Fibroblast of gingiva (primary cell): ENCODE data around the gene MIEF2.
"Not testable (repeated sequence)": the region's sequence is repeated elsewhere in the genome, so short reads cannot be mapped to it uniquely, and the experiment has no call there.

Source experiments
- DNase-seq: peaks from one replicate; pipeline ENCODE4 v3.0.0-alpha.2; 2011; ENCODE audit warnings: low read depth

Gene MIEF2

DNA sequence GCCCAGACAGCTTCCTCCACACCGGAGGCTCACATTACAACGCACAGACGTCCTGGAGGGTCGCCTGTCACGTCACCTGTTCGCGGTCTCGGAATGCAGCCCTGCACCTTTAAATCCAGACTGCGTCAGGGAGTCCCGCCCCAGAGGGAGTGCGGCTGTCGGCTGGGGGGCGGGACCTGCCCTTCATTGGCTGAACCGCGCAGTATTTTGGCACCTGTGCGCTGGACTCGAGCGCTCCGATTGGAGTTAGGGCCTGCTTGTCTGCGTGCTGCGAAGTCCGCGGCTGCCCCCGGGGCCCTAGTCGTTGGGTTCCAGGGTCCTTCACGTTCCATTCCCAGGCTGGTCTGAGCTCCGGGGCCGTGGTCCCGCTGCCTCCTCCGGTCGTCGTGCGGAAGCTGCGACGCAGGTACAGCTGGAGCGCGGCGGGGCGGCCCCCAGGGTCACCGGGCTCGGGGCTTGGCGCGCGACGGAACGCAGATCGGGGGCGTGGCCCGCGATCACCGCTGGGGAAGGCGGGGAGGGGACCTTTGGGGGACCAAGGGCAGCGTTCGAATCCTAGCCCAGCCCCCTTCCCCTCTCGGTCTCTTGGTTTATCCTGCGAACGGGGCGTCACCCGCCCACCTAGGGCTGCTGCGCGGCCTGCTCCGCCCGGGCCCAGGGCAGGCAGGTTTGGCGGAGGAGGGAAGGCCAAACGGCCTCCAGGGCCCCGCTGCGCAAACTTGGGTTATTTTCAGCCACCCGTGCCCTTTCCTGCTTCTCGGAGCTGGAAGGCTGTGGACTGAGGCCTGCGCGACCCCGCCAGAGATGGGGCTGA lies at the start of gene MIEF2:
Gene MIEF2, plus strand, starts transcription at position 331 of the 814 bp plus-strand sequence. CDS start 2,059 bp downstream, outside the sequence.
- peak; percentile 93 for DNase-seq

DNA sequence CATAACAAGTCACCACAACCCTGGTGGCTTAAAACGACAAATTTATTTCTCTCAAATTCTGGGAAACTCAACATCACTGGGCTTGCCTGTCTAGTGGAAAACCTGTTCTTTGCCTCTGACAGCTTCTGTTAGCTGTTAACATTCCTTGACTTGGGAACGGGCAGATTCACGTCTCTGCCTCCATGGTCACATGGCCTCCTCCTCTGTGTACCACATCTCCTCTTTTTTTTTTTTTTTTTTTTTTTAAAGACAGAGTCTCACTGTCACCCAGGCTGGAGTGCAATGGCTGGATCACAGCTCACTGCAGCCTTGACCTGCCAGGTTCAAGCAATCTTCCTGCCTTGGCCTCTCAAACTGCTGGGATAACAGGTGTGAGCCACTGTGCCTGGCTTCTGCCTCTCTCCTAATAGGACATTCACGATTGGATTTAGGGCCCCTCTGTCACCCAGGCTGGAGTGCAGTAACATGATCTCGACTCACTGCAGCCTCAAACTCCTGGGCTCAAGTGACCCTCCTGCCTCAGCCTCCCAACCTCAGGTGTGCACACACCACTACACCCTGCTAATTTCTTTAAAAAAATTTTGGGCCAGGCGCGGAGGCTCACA lies 46.7 kb upstream of the MIEF2 start:
- no peak for DNase-seq

- not testable (repeated sequence) for DNase-seq
These were observed 43.6 kb upstream of the MIEF2 start for GRCh38 chr17:18216906-18217305.

DNA sequence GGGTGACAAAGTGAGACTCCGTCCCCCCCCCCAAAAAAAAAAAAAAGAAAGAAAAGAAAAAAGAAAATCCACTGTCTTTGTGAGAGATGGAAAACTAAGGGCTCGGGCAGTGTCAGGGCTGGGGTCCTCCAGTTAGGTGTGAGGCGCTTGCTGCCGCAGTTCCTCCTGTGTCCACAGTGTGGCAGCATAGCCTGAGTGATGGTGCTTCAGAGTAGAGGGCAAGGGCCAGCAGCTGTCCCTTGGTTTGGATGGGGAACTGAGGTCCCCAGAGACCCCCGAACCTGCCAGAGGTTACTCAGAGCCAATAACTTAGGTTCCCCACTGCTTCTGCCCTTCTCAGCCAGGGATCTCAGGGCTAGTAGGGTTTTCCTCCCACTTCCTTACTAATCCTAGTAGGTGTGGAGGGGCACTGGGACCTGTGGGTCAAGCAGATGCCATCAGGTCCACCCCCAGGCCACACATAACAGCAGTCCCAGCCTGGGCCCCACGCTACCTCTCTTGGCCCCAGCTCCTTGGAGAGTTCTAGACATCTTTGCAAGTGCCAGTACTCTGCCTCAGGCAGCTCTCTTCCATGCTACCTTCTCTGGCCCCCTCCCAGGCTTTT lies 42.9 kb upstream of the MIEF2 start:
- peak; percentile 39 for DNase-seq

GRCh38 chr17:18218756-18219415 lies 41.6 kb upstream of the MIEF2 start:
- DNase-seq: peak; percentile 47

GRCh38 chr17:18224053-18224386 lies 36.4 kb upstream of the MIEF2 start:
- no peak for DNase-seq

GRCh38 chr17:18224387-18225120 lies 35.9 kb upstream of the MIEF2 start:
- DNase-seq: no peak

- peak; percentile 94 for DNase-seq
These were observed 35.3 kb upstream of the MIEF2 start, which contains the start of gene LLGL1 for GRCh38 chr17:18225121-18225641. Gene LLGL1 (plus strand): TSS chr17:18225635. CDS start chr17:18225683, 48 bp downstream.

DNA sequence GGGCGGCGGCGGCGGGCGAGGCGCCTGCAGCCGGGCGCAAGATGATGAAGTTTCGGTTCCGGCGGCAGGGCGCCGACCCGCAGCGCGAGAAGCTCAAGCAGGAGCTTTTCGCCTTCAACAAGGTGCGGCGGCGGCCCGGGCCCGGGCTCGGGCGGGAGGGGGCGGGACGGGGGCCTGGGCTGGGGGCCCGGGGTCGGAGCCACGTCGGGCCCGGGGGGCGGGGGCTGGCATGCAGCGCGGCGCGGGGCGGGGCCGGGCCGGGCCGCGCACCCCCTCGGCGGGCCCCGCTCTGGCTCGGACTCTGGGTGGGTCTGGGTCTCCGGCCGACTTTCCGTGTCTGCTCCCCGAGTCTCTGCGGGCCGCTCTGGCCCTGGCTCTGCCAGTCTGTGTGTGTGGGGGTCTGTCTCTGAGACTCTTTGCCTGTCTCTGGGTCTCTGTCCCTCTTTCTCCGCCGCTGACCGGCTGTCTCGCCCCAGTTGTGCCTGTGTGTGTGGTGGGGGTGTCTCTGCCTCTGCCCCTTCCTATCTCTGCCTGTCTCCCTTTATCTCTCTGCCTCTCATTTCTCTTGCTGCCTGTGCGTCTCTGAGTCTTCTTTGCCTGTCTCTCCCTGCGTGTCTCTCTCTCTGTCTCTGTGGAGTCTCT lies 34.7 kb upstream of the MIEF2 start:
- no peak for DNase-seq

DNA sequence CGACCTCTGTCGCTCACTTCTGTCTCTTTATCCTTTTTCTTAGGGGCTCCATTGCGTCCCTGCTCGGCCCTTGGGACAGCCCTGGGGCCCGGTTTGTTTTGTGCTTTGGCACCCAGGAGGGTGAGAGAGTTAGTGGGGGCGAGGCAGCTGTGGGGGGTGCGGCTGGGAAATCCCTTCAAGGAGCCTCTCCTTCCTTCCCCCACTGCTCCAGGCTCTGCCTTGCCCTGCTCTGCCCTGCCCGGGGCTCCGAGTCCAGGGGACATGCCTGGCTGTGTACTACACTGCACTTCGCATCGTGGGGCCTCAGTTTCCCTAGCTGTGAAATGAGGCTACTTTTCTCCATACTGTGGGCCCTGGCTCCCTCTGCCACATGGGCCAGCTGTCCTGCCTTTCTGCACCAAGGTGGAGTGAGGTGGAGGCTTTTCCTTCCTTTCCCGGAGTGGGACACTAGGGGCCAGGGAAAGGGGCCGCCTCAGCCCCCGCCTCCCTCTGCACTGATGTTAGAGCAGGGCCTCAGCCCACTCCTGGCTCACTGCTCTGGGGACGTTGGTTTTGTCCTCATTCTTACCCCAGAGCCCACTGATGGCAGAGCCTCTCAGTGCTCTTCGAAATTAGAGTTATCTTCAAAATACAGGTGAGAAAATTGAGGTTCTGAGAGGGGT lies 34.0 kb upstream of the MIEF2 start:
- DNase-seq: no peak

DNA sequence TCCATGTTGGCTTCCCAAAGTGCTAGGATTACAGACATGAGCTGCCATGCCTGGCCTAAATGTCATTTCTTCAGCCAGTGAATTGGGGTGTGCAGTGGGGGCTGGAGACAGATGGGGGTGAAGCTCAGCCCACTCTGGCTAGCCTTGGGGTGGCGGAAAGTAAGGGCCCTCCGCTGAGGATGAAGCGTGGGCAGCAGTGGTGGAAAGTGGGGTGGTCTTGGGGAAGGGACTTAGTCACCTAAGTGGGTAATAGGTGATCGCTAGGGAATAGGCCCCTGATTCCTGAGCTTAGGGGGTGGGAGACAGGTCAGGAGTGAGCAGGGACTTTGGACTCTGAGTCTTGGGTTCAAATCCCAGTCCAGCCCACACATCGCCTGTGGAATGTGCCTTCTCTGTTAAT lies 32.8 kb upstream of the MIEF2 start:
- DNase-seq: no peak

- DNase-seq: no peak
These were observed 32.2 kb upstream of the MIEF2 start for GRCh38 chr17:18228176-18228682.

DNA sequence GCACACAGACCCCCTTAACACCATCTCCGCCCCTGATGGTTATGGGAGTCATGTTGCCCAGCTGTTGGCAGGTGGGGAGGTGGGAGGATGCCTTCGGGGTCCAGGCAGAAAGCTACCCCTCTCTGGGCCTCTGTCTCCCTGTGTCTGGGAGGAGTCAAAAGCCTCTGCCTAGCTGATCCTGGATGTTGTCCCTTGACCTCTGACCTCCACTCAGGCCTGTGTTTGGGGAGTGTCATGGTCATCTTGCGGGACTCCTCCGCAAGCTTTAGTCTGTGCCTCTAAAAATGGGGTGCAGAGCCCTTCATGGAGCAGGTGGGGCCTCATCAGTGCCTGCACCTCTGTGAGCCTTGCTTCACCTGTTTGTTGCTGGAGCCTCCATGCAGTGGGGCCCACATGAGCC lies 31.2 kb upstream of the MIEF2 start:
- DNase-seq: no peak

DNA sequence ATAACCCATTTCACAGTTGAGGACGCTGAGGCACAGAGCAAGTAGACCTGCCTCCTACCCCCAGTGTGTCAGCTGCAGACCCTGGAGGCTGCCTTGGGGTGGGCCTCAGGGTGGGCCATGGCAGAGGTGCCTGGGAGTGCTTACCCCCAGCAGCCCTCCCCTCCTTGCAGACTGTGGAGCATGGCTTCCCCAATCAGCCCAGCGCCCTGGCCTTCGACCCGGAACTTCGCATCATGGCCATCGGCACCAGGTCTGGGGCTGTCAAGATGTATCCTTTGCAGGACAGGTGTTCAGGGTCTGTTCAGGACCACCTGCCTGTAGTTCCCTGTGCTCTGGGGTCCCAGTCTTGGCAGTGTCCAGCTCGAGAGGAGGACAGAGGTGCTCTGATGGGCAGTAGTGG lies 30.7 kb upstream of the MIEF2 start:
- DNase-seq: no peak

- no peak for DNase-seq
These were observed 29.9 kb upstream of the MIEF2 start for GRCh38 chr17:18230288-18231141.

DNA sequence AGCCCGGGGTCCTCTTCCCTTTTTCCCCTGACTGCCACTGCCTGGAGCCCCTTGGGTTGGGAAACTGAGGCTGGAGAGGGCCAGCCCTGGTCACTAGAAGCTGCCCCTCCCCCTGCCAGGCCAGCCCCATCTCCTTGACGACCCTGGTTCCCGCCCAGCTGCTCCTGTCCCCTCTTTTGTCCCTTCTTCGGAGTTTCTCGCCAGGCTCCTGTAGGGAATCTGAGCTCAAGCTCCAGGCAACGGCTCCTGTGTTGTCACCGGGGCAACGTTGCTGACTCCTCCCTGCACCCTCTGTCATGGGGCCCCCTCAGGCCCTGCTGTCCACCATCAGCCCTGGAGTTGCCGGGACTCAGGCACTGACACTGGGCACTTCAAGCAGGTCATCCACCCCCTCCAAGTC lies 29.3 kb upstream of the MIEF2 start:
- DNase-seq: no peak

DNA sequence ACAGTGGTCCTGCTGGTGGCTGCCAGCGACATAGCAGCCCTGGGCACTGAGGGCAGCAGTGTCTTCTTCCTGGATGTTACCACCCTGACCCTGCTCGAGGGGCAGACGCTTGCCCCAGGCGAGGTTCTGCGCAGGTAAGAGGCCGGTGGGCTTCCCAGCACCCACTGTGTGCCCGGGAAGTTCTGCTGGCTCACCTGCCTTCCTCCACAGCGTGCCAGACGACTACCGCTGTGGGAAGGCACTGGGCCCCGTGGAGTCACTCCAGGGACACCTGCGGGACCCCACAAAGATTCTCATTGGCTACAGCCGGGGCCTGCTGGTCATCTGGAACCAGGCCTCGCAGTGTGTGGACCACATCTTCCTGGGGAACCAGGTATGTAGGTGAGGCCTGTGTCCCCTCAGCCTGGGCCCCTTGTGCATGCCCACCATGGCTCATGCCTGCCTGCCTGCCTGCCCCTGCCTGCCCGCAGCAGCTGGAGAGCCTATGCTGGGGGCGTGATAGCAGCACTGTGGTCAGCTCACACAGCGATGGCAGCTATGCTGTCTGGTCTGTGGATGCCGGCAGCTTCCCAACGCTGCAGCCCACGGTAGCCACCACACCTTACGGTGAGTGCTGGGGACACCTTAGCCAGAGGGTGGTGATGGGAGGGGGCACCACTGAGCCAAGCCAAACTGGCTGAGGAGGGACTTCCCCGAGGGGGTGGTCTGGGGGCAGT lies 26.5 kb upstream of the MIEF2 start:
- DNase-seq: no peak

GRCh38 chr17:18234853-18235380 lies 25.5 kb upstream of the MIEF2 start:
- no peak for DNase-seq
